Islet precursor cell (in vitro differentiated cells): ENCODE results near the gene GSTA2.
"Not testable (repeated sequence)": the region's sequence is repeated elsewhere in the genome, so short reads cannot be mapped to it uniquely, and the experiment has no call there.

Experiments used
- DNase-seq: peaks from one replicate; pipeline ENCODE4 v3.0.0-alpha.2; 2018

GSTA2 gene

DNA sequence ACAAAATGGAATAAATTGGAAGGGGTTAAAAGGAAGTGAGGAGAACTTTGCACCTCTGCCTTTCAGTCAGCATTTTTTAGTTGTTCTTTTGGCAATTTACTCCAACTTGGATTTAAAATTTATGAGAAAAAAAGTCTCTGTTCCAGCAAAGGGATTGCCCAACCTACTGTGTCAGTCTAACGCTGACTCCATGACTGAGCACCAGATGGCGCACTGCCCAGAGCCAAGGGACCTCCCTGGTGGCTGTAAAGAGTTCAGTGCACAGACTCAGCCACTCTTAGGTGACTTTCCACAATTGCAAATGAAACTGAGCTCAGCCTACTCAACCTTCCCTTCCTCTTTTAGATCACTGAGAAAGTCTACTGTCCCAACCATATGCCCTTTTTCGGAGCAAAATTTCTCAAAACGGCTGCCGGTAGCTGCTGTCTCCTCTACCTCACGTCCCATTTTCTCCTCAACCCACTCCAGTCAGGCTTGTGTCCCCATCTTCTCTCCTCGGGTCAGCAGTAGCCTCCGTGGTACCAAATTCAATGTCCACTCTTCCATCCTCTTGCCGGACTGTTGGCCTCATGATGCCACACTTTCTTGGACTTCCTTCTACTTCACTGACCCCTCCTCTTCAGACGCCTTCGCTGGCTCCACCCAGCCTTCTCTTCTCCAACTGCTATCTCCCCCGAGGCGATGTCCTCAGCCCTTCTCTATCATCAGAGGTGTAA is 38.7 kb downstream of the GSTA2 start:
- peak; percentile 77 for DNase-seq

DNA sequence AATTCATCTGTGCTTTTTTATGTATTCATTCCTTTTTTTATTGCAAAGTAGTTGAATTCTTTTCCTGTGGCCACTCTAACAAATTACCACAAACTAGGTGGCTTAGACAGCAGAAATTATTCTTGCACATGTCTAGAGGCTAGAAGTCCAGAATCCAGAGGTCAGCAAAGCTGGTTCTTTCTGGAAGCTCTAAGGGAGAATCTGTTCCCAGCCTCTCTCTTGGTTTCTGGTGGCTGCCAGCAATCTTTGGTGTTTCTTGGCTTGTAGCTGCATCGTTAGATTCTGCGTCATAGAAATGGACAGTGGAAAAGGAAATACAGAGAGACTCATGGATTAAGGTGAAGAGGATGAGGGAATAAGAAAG is 39.3 kb downstream of the GSTA2 start:
- DNase-seq: no peak

DNA sequence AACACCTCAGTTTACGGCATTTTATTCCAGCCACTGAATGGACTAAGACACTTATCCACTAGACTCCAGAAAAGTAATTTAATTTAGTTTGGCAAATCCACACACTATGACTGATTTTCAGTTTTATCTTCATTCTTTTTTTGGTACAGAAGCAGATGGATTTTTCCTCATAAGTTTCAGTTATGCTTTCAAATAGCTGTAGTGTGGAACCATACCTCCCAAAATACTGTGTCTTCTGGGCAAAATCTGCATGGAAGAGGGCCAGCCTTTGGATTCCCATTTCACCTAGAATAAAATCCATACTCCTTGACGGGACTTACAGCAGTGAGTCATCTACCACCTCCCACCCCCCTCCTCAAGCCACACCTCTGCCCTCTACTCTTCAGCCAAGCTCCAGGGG is 43.0 kb downstream of the GSTA2 start:
- peak; percentile 9 for DNase-seq

DNA sequence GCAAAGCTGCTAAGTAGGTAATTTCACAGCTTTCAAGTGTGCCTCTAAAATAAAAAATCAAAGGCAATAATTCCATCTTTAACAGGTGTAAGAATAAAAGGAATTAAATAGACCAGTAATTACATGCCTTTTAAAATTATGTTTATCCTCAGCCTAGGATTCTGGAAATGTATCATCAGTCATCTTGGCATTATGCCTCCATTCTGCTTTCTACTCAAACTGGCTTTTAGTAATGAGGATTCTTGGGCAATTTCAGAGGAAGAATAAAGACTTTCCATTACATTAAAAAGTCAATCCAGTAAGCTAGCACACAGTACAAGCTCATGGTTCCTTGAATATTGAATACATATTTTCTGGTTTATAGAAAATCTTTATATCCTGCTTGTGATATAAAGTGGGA is 44.7 kb downstream of the GSTA2 start:
- no peak for DNase-seq

DNA sequence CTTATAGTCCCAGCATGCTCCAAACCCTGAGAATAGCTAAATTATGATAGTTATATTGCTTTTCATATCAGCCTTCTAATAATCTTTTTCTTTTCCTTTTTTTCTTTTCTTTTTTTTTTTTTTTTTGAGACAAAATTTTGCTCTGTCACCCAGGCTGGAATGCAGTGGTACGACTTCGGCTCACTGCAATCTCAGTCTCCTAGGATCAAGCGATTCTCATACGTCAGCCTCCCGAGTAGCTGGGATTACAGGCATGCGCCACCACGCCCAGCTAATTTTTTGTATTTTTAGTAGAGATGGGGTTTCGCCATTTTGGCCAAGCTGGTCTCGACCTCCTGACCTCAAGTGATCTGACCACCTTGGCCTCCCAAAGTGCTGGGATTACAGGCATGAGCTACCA is 48.5 kb downstream of the GSTA2 start:
- not testable (repeated sequence) for DNase-seq

DNA sequence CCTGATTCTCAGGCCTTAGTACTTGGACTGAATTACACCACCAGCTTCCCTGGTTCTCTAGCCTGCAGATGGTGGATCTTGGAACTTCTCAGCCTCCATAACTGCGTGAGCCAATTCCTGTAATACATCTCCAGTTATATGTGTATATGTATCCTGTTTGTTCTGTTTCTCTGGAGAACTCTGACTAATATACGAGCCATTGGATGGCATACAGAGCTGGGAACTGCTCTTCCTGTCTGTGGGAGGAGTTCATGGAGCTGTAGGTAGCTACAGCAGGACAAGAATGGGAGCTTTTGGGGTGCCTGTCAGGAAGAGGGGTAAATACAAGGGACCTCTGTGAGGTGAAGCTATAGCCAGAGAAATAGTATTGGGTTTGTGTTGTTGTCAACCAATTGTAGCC is 51.1 kb downstream of the GSTA2 start:
- DNase-seq: no peak

DNA sequence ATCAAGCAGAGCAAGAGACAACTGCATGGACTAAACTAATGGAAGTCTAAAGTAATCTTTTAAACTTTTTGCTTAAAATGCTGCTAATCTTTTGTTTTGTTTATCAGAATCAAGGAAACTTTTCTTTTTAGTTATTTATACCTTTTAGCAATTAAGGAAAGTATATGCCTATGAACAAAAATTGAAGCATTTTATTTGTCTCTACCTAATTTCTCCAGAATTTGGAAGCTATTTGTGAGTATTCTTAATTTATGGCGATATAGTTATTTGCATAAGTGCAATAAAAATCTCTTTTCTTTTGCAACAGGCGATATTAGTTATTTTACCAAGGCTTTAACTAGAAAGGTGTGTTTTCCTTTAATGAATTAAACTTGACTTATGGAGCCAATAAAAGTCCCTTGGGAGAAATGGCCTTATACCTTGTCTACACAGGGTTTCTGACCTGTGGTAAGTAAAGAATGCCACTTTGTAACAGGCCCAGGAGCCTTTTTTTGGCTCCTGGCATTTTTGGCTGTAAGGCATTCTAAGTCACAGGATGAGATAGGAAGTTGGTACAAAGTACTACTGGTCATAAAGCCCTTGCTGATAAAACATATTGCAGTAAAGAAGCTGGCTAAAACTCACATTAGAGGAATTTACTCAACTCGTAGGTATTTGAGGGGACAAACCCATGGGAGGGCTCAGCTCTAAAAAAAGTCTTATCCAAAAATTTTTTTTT is 55.2 kb downstream of the GSTA2 start:
- no peak for DNase-seq

DNA sequence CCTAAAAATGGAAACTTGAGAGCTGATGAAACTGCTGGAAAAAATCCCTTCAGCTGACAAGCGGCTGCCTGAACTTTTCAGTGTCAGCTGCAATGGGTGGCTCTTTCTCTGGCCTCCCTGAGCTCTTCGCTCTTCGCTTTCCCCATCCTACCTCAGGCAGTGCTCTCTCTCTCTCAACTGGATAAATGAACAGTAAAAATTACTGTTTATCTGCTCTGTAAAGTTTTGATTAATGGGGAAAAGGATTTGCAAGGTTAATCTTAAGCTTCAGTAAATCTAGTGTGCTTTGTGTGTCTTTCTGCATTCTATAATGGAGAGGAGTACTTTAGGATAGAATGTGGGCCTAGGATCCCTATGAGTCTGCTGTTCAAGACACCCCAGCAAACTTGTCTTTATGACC is 57.3 kb downstream of the GSTA2 start:
- no peak for DNase-seq

DNA sequence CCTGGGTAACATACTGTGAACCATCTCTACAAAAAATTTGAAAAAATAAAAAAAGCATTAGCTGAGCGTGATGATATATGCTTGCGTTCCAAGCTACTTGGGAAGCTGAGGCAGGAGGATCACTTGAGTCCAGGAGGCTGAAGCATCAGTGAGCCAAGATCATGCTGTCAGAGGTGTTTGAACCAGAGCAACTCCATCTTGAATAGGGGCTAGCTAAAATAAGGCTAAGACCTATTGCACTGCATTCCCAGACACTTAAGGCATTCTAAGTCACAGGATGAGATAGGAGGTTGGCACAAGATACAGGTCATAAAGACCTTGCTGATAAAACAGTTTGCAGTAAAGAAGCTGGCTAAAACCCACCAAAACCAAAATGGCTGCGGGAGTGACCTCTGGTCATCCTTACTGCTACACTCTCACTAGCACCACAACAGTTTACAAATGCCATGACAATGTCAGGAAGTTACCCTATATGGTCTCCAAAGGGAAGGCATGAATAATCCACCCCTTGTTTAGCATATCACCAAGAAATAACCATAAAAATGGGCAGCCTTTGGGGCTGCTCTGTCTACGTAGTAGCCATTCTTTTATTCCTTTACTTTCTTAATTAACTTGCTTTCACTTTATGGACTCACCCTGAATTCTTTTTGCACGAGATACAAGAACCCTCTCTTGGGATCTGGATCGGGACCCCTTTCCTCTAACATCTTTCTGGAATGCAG is 58.3 kb downstream of the GSTA2 start:
- DNase-seq: not testable (repeated sequence)

DNA sequence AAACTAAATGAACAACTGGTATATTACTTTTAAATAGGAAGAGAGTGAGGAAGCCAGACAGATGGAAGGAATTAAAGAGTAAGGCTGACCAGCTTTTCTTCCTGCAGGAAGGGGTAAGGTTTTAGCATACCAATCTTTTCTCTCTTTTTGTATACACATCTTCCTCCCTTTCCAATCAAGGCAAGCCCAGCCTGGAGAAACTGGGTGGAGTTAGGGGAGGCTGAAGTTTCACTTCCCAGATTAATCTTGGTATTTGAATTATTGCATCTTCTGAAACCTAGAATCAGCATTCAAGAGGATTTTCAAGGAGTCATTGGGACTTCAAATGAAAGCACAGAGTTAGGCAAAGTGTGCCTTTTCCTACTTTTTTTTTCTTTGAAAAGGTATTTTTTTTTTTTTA is 59.2 kb downstream of the GSTA2 start:
- no peak for DNase-seq
